NB4 (cell line): ENCODE data around the gene STOX2.

Experiments
- CTCF ChIP-seq: IDR thresholded peaks from one replicate; pipeline ENCODE4 v1.5.1; 2012; ENCODE audit warnings: low read depth, low read length
- POLR2A ChIP-seq: IDR thresholded peaks from 2 replicates; pipeline ENCODE4 v1.6.1; 2011; ENCODE audit warnings: mild to moderate bottlenecking; ENCODE audit not compliant: insufficient read length; ENCODE audit errors: extremely low read depth

- TF ChIP-seq CTCF (no peak), POLR2A (no peak)
These were observed 141.0 kb downstream of the STOX2 start for GRCh38 chr4:184046148-184046547.
